Glutamatergic neuron (in vitro differentiated cells): ENCODE data around the gene DCLK1. TPM values are rescaled to one million over a fixed set of nuclear protein-coding genes. Genes with fewer than 3 reads are reported as not detected.

Source experiments
- DNase-seq: peaks from one replicate; pipeline ENCODE4 v3.0.0; 2022
- H3K27ac Mint-ChIP-seq: one replicate; pipeline ENCODE4 v1.8.0; 2020; ENCODE audit warnings: mild to moderate bottlenecking, mixed read lengths, inconsistent platforms; ENCODE audit not compliant: unreplicated experiment
- H3K27me3 Mint-ChIP-seq: one replicate; pipeline ENCODE4 v1.8.0; 2020; ENCODE audit warnings: mild to moderate bottlenecking, moderate library complexity, mixed read lengths, inconsistent platforms; ENCODE audit not compliant: unreplicated experiment
- H3K36me3 Mint-ChIP-seq: one replicate; pipeline ENCODE4 v1.8.0; 2020; ENCODE audit warnings: mild to moderate bottlenecking, mixed read lengths, inconsistent platforms; ENCODE audit not compliant: unreplicated experiment
- H3K4me1 Mint-ChIP-seq: one replicate; pipeline ENCODE4 v1.8.0; 2020; ENCODE audit warnings: mild to moderate bottlenecking, low read depth, mixed read lengths, inconsistent platforms; ENCODE audit not compliant: unreplicated experiment
- H3K4me3 Mint-ChIP-seq: one replicate; pipeline ENCODE4 v1.8.0; 2020; ENCODE audit warnings: mild to moderate bottlenecking, mixed read lengths, inconsistent platforms; ENCODE audit not compliant: unreplicated experiment
- H3K9me3 Mint-ChIP-seq: one replicate; pipeline ENCODE4 v1.8.0; 2020; ENCODE audit warnings: mild to moderate bottlenecking, moderate library complexity, mixed read lengths, inconsistent platforms; ENCODE audit not compliant: unreplicated experiment
- CTCF ChIP-seq: fragments of 200-600 bp; sonication (generic); IDR thresholded peaks from one replicate; pipeline ENCODE4 v1.5.0; 2021; ENCODE audit not compliant: partially characterized antibody, unreplicated experiment
- total RNA-seq: library from RNA; stranded (reverse); fragmentation: NEBNext Ultra II Directional; extraction: Animal tissue kit (Norgen Biotek cat#: 25700); gene quantifications from one replicate; pipeline ENCODE4 v1.2.1, GENCODE V29; 2021; ENCODE audit not compliant: unreplicated experiment

DCLK1 gene
- total RNA-seq, 1 donor from 2014 or later: 63.9 TPM

- Mint-ChIP-seq H3K36me3 (no peaks in the 10 kb centered on the region), H3K4me1 (peaks cover 30% of the 10 kb centered on the region), H3K9me3 (peaks cover 3% of the 10 kb centered on the region), H3K27me3 (peaks cover 4% of the 10 kb centered on the region), H3K27ac (peak overlapping the region; percentile 56), H3K4me3 (no peak overlapping the region)
- DNase-seq: no peak
- TF ChIP-seq CTCF: no peak
Measured at GRCh38 chr13:35781036-35782000, 349.9 kb downstream of the DCLK1 start.

- Mint-ChIP-seq H3K27ac (peak overlapping the region; percentile 38), H3K27me3 (peaks cover 4% of the 10 kb centered on the region), H3K4me1 (peaks cover 25% of the 10 kb centered on the region), H3K9me3 (peaks cover 3% of the 10 kb centered on the region), H3K36me3 (no peaks in the 10 kb centered on the region), H3K4me3 (no peak overlapping the region)
- no peak for DNase-seq
- no peak for TF ChIP-seq CTCF
Measured at GRCh38 chr13:35780613-35781012, 350.6 kb downstream of the DCLK1 start.

GRCh38 chr13:35771898-35772297 is 359.3 kb downstream of the DCLK1 start:
- DNase-seq: no peak
- TF ChIP-seq CTCF: no peak
- Mint-ChIP-seq H3K36me3 (peaks cover 4% of the 10 kb centered on the region), H3K27me3 (peaks cover 4% of the 10 kb centered on the region), H3K4me3 (no peak overlapping the region), H3K27ac (no peak overlapping the region), H3K4me1 (peaks cover 36% of the 10 kb centered on the region), H3K9me3 (peaks cover 8% of the 10 kb centered on the region)

GRCh38 chr13:35770756-35771297 is 360.4 kb downstream of the DCLK1 start:
- H3K36me3 Mint-ChIP-seq: peaks cover 4% of the 10 kb centered on the region
- peaks cover 45% of the 10 kb centered on the region for H3K4me1 Mint-ChIP-seq
- no peak for TF ChIP-seq CTCF
- H3K27ac Mint-ChIP-seq: no peak overlapping the region
- DNase-seq: no peak
- H3K4me3 Mint-ChIP-seq: no peak overlapping the region
- H3K27me3 Mint-ChIP-seq: peaks cover 6% of the 10 kb centered on the region
- peaks cover 8% of the 10 kb centered on the region for H3K9me3 Mint-ChIP-seq

- H3K27ac Mint-ChIP-seq: no peak overlapping the region
- peaks cover 51% of the 10 kb centered on the region for H3K4me1 Mint-ChIP-seq
- peaks cover 6% of the 10 kb centered on the region for H3K27me3 Mint-ChIP-seq
- no peak overlapping the region for H3K4me3 Mint-ChIP-seq
- TF ChIP-seq CTCF: no peak
- peaks cover 8% of the 10 kb centered on the region for H3K9me3 Mint-ChIP-seq
- peaks cover 4% of the 10 kb centered on the region for H3K36me3 Mint-ChIP-seq
- DNase-seq: no peak
Measured at GRCh38 chr13:35769812-35770211, 361.4 kb downstream of the DCLK1 start.
